CD4-positive, CD25-positive, alpha-beta regulatory T cell (primary cell): ENCODE data around the gene ZFP91. TPM values are rescaled to one million over a fixed set of nuclear protein-coding genes. Genes with fewer than 3 reads are reported as not detected.

Experiments used
- ATAC-seq, 2 donors: fragments of 150-1000 bp; cut with Tn5 transposase; one replicate each; pipeline ENCODE4 v1.10.0; 2021; ENCODE audit warnings: low read depth in 2 of 2, moderate number of reproducible peaks in 2 of 2, moderate library complexity in 1 of 2
- DNase-seq, 3 donors: peaks; one replicate each; pipeline versions ENCODE4 v3.0.0 to v3.0.0-alpha.2; 2012 to 2022; ENCODE audit warnings: mixed read lengths in 1 of 3
- H3K27ac ChIP-seq: one replicate; pipeline ENCODE4 v1.7.0; 2013; ENCODE audit warnings: mild to moderate bottlenecking, low read length; ENCODE audit not compliant: insufficient read depth, poor library complexity, severe bottlenecking
- H3K27me3 ChIP-seq: one replicate; pipeline ENCODE4 v1.7.0; 2013; ENCODE audit warnings: low read length; ENCODE audit not compliant: control insufficient read depth, insufficient read depth
- H3K36me3 ChIP-seq: one replicate; pipeline ENCODE4 v1.7.0; 2013; ENCODE audit warnings: mild to moderate bottlenecking, low read length, moderate library complexity; ENCODE audit not compliant: control insufficient read depth, insufficient read depth
- H3K4me1 ChIP-seq: 2 replicates; pipeline ENCODE4 v1.7.0; 2013; ENCODE audit warnings: mild to moderate bottlenecking, low read length; ENCODE audit not compliant: insufficient read depth, control insufficient read depth, poor library complexity, severe bottlenecking
- H3K4me3 ChIP-seq: one replicate; pipeline ENCODE4 v1.7.0; 2013; ENCODE audit warnings: low read depth, mild to moderate bottlenecking, low read length, moderate library complexity
- H3K9me3 ChIP-seq, 2 experiments: 1 replicate in 1 of 2; 2 replicates in 1 of 2; pipeline ENCODE4 v1.7.0; 2013; ENCODE audit warnings: low read length in 2 of 2, mild to moderate bottlenecking in 1 of 2, moderate library complexity in 1 of 2; ENCODE audit not compliant: control insufficient read depth in 2 of 2
- H3K27ac Mint-ChIP-seq, 3 donors: one replicate each; pipeline ENCODE4 v1.8.0; 2020 to 2022; ENCODE audit warnings: mild to moderate bottlenecking in 3 of 3, mixed read lengths in 3 of 3, moderate library complexity in 2 of 3
- H3K27me3 Mint-ChIP-seq: one replicate; pipeline ENCODE4 v1.8.0; 2022; ENCODE audit warnings: mild to moderate bottlenecking, mixed read lengths
- H3K36me3 Mint-ChIP-seq: one replicate; pipeline ENCODE4 v1.8.0; 2020; ENCODE audit warnings: mixed read lengths
- H3K4me1 Mint-ChIP-seq, 4 donors: one replicate each; pipeline ENCODE4 v1.8.0; 2020 to 2022; ENCODE audit warnings: mixed read lengths in 4 of 4, mild to moderate bottlenecking in 1 of 4
- H3K4me3 Mint-ChIP-seq, 4 donors: one replicate each; pipeline ENCODE4 v1.8.0; 2020 to 2022; ENCODE audit warnings: mild to moderate bottlenecking in 4 of 4, mixed read lengths in 4 of 4, moderate library complexity in 3 of 4
- H3K9me3 Mint-ChIP-seq, 7 donors: one replicate each; pipeline ENCODE4 v1.8.0; 2020 to 2022; ENCODE audit warnings: mixed read lengths in 7 of 7, mild to moderate bottlenecking in 3 of 7, moderate library complexity in 2 of 7
- polyA plus RNA-seq, 4 donors: library from polyadenylated mRNA; unstranded; fragments of 300-500 nt; fragmentation: Illumina TruSeq; gene quantifications; one replicate each; pipeline ENCODE4 v1.2.3, GENCODE V29; 2021
- total RNA-seq: library from RNA; stranded (reverse); gene quantifications from one replicate; pipeline ENCODE4 v1.2.3, GENCODE V29; 2022

ZFP91 gene
- total and polyA plus RNA-seq, 5 donors from 2014 or later: 5.0 to 46.5 (median 7.5) TPM

GRCh38 chr11:58591659-58592058 is 12.8 kb downstream of the ZFP91 start:
- no peak for ATAC-seq
- H3K4me1 Mint-ChIP-seq: peaks cover 63 to 87% (median 77%) of the 10 kb centered on the region in 4 donors

GRCh38 chr11:58592760-58593472 is 14.1 kb downstream of the ZFP91 start:
- DNase-seq: peak in 1 of 3 donors; percentile 58
- H3K27ac Mint-ChIP-seq: peak overlapping the region; percentile 0 to 44 (median 22)
- peaks cover 8% of the 10 kb centered on the region for H3K36me3 Mint-ChIP-seq
- H3K4me1 ChIP-seq: peaks cover 22% of the 10 kb centered on the region
- H3K36me3 ChIP-seq: peaks cover 9% of the 10 kb centered on the region
- H3K27me3 Mint-ChIP-seq: no peaks in the 10 kb centered on the region
- H3K9me3 Mint-ChIP-seq: no peaks in the 10 kb centered on the region
- H3K27me3 ChIP-seq: no peaks in the 10 kb centered on the region
- H3K4me3 ChIP-seq: no peak overlapping the region
- H3K9me3 ChIP-seq: no peaks in the 10 kb centered on the region
- H3K4me1 Mint-ChIP-seq: peaks cover 66 to 88% (median 79%) of the 10 kb centered on the region in 4 donors
- peak overlapping the region in 2 of 4 donors; percentile 2 to 4 for H3K4me3 Mint-ChIP-seq
- no peak overlapping the region for H3K27ac ChIP-seq
- peak; percentile 64 to 77 for ATAC-seq

More at GRCh38 chr11:58591659-58592058, 12.8 kb downstream of the ZFP91 start:
- Mint-ChIP-seq H3K27ac (peak overlapping the region in 2 of 3 donors; percentile 22 to 50), H3K27me3 (no peaks in the 10 kb centered on the region), H3K4me3 (peak overlapping the region in 1 of 4 donors; percentile 6), H3K36me3 (peaks cover 11% of the 10 kb centered on the region), H3K9me3 (no peaks in the 10 kb centered on the region)
- Histone ChIP-seq H3K27me3 (no peaks in the 10 kb centered on the region), H3K4me1 (peaks cover 24% of the 10 kb centered on the region), H3K4me3 (no peak overlapping the region), H3K27ac (no peak overlapping the region), H3K36me3 (peaks cover 10% of the 10 kb centered on the region), H3K9me3 (no peaks in the 10 kb centered on the region)
- DNase-seq: no peak

- Mint-ChIP-seq H3K27ac (peak overlapping the region in 1 of 3 donors; percentile 42), H3K27me3 (no peaks in the 10 kb centered on the region), H3K9me3 (no peaks in the 10 kb centered on the region), H3K4me3 (no peak overlapping the region), H3K36me3 (peaks cover 11% of the 10 kb centered on the region), H3K4me1 (peaks cover 59 to 93% (median 83%) of the 10 kb centered on the region in 4 donors)
- no peak overlapping the region for H3K4me3 ChIP-seq
- H3K9me3 ChIP-seq: no peaks in the 10 kb centered on the region
- H3K4me1 ChIP-seq: peaks cover 21% of the 10 kb centered on the region
- H3K36me3 ChIP-seq: peaks cover 5% of the 10 kb centered on the region
- ATAC-seq: no peak
- DNase-seq: no peak
- H3K27me3 ChIP-seq: no peaks in the 10 kb centered on the region
- no peak overlapping the region for H3K27ac ChIP-seq
These were observed 16.0 kb downstream of the ZFP91 start for GRCh38 chr11:58594826-58595225.

- no peak for DNase-seq
- Mint-ChIP-seq H3K27ac (peak overlapping the region; percentile 22 to 80 (median 33)), H3K9me3 (no peaks in the 10 kb centered on the region), H3K27me3 (no peaks in the 10 kb centered on the region), H3K4me3 (peak overlapping the region in 1 of 4 donors; percentile 26), H3K4me1 (peaks cover 59 to 90% (median 83%) of the 10 kb centered on the region in 4 donors), H3K36me3 (peaks cover 20% of the 10 kb centered on the region)
- ATAC-seq: no peak
- H3K27me3 ChIP-seq: no peaks in the 10 kb centered on the region
- peaks cover 21% of the 10 kb centered on the region for H3K4me1 ChIP-seq
- no peaks in the 10 kb centered on the region for H3K9me3 ChIP-seq
- H3K4me3 ChIP-seq: no peak overlapping the region
- peaks cover 3% of the 10 kb centered on the region for H3K36me3 ChIP-seq
- H3K27ac ChIP-seq: no peak overlapping the region
These were observed 17.8 kb downstream of the ZFP91 start for GRCh38 chr11:58596621-58597020.

- DNase-seq (peak in 1 of 3 donors; percentile 41), ATAC-seq (no peak)
- peaks cover 19% of the 10 kb centered on the region for H3K36me3 Mint-ChIP-seq
- Histone ChIP-seq H3K36me3 (peaks cover 3% of the 10 kb centered on the region), H3K4me1 (peaks cover 21% of the 10 kb centered on the region), H3K27ac (no peak overlapping the region), H3K9me3 (no peaks in the 10 kb centered on the region), H3K4me3 (peak overlapping the region; percentile 29), H3K27me3 (no peaks in the 10 kb centered on the region)
- H3K4me1 Mint-ChIP-seq: peaks cover 55 to 94% (median 83%) of the 10 kb centered on the region in 4 donors
- no peaks in the 10 kb centered on the region for H3K9me3 Mint-ChIP-seq
- no peaks in the 10 kb centered on the region for H3K27me3 Mint-ChIP-seq
- H3K4me3 Mint-ChIP-seq: peak overlapping the region in 3 of 4 donors; percentile 31 to 74 (median 38)
- H3K27ac Mint-ChIP-seq: peak overlapping the region in 1 of 3 donors; percentile 68
These were observed 18.8 kb downstream of the ZFP91 start for GRCh38 chr11:58597486-58598144.

- Mint-ChIP-seq H3K36me3 (peaks cover 20% of the 10 kb centered on the region), H3K27me3 (no peaks in the 10 kb centered on the region), H3K4me1 (peaks cover 50 to 97% (median 83%) of the 10 kb centered on the region in 4 donors), H3K9me3 (peaks cover 0 to 4% (median 0%) of the 10 kb centered on the region in 7 donors), H3K27ac (no peak overlapping the region), H3K4me3 (no peak overlapping the region)
- Histone ChIP-seq H3K36me3 (peaks cover 3% of the 10 kb centered on the region), H3K4me3 (no peak overlapping the region), H3K27ac (no peak overlapping the region), H3K9me3 (no peaks in the 10 kb centered on the region), H3K27me3 (no peaks in the 10 kb centered on the region), H3K4me1 (peaks cover 17% of the 10 kb centered on the region)
- no peak for DNase-seq
- no peak for ATAC-seq
These were observed 21.6 kb downstream of the ZFP91 start for GRCh38 chr11:58600510-58600909.

GRCh38 chr11:58606930-58607714 is 28.3 kb downstream of the ZFP91 start:
- no peaks in the 10 kb centered on the region for H3K9me3 ChIP-seq
- H3K4me1 Mint-ChIP-seq: peaks cover 43 to 75% (median 63%) of the 10 kb centered on the region in 4 donors

More at GRCh38 chr11:58606930-58607714, 28.3 kb downstream of the ZFP91 start:
- H3K27me3 Mint-ChIP-seq: no peaks in the 10 kb centered on the region
- H3K36me3 ChIP-seq: peaks cover 26% of the 10 kb centered on the region
- peak overlapping the region in 1 of 3 donors; percentile 20 for H3K27ac Mint-ChIP-seq
- no peak overlapping the region for H3K27ac ChIP-seq
- ATAC-seq (no peak), DNase-seq (no peak)
- H3K9me3 Mint-ChIP-seq: peaks cover 0 to 4% (median 0%) of the 10 kb centered on the region in 7 donors
- no peaks in the 10 kb centered on the region for H3K27me3 ChIP-seq
- peaks cover 23% of the 10 kb centered on the region for H3K36me3 Mint-ChIP-seq
- peaks cover 7% of the 10 kb centered on the region for H3K4me1 ChIP-seq
- H3K4me3 ChIP-seq: no peak overlapping the region
- peak overlapping the region in 2 of 4 donors; percentile 13 to 56 for H3K4me3 Mint-ChIP-seq
